GM21381 (cell line): ENCODE data around the gene FAM170B.
A peak's percentile ranks its signal among the peaks of the same experiment; 100 is the strongest.

Source experiments
- ATAC-seq: cut with Tn5 transposase; IDR thresholded peaks from one replicate; pipeline ENCODE4 v1.9.1; 2021; ENCODE audit warnings: mild to moderate bottlenecking, moderate library complexity; ENCODE audit not compliant: unreplicated experiment

Gene FAM170B

GRCh38 chr10:49169776-49170175 is 36.0 kb upstream of the FAM170B start:
- ATAC-seq = no peak

- ATAC-seq = no peak
Observed at GRCh38 chr10:49168831-49169500, 35.1 kb upstream of the FAM170B start.

GRCh38 chr10:49168171-49168540 is 34.3 kb upstream of the FAM170B start:
- no peak for ATAC-seq

GRCh38 chr10:49167425-49168170 is 33.8 kb upstream of the FAM170B start:
- no peak for ATAC-seq

- ATAC-seq = no peak
Observed at GRCh38 chr10:49166484-49167400, 32.9 kb upstream of the FAM170B start.

GRCh38 chr10:49165821-49166483 is 32.1 kb upstream of the FAM170B start:
- no peak for ATAC-seq

- ATAC-seq = no peak
Observed at GRCh38 chr10:49165259-49165658, 31.4 kb upstream of the FAM170B start.

GRCh38 chr10:49164559-49165188 is 30.9 kb upstream of the FAM170B start:
- ATAC-seq = peak; percentile 82

GRCh38 chr10:49163741-49164140 is 29.9 kb upstream of the FAM170B start:
- ATAC-seq = no peak

GRCh38 chr10:49162761-49163310 is 29.0 kb upstream of the FAM170B start:
- no peak for ATAC-seq

GRCh38 chr10:49162063-49162462 is 28.2 kb upstream of the FAM170B start:
- ATAC-seq = no peak

- ATAC-seq = no peak
Observed at GRCh38 chr10:49161411-49161997, 27.7 kb upstream of the FAM170B start.

GRCh38 chr10:49160814-49161213 is 27.0 kb upstream of the FAM170B start:
- ATAC-seq = no peak

GRCh38 chr10:49160110-49160509 is 26.3 kb upstream of the FAM170B start:
- ATAC-seq = no peak

- ATAC-seq = no peak
Observed at GRCh38 chr10:49158915-49159314, 25.1 kb upstream of the FAM170B start.

- ATAC-seq = no peak
Observed at GRCh38 chr10:49158404-49158803, 24.6 kb upstream of the FAM170B start.

GRCh38 chr10:49157229-49157628 is 23.4 kb upstream of the FAM170B start:
- ATAC-seq = no peak

GRCh38 chr10:49154641-49155040 is 20.8 kb upstream of the FAM170B start:
- ATAC-seq = no peak

GRCh38 chr10:49153971-49154370 is 20.1 kb upstream of the FAM170B start:
- no peak for ATAC-seq

- no peak for ATAC-seq
Observed at GRCh38 chr10:49153115-49153514, 19.3 kb upstream of the FAM170B start.
